Trophoblast cell (in vitro differentiated cells and primary cell): Measurements from ENCODE around the gene POU3F3.

ENCODE experiments used
- DNase-seq, 2 donors: peaks; one replicate each; pipeline ENCODE4 v3.0.0-alpha.2; 2016
- H2AFZ ChIP-seq: 2 replicates; pipeline ENCODE4 v1.6.1; 2013; ENCODE audit warnings: low read length, moderate library complexity, mild to moderate bottlenecking; ENCODE audit not compliant: insufficient read depth, poor library complexity
- H2AK5ac ChIP-seq: 2 replicates; pipeline ENCODE4 v1.6.1; 2013; ENCODE audit warnings: mild to moderate bottlenecking, low read length
- H2BK120ac ChIP-seq: 2 replicates; pipeline ENCODE4 v1.6.1; 2013; ENCODE audit warnings: low read length, mild to moderate bottlenecking, moderate library complexity; ENCODE audit not compliant: insufficient read depth, poor library complexity
- H2BK12ac ChIP-seq: 2 replicates; pipeline ENCODE4 v1.6.1; 2013; ENCODE audit warnings: mild to moderate bottlenecking, low read length, moderate library complexity
- H2BK5ac ChIP-seq: 2 replicates; pipeline ENCODE4 v1.6.1; 2013; ENCODE audit warnings: low read length, low read depth, moderate library complexity, mild to moderate bottlenecking; ENCODE audit not compliant: poor library complexity
- H3K14ac ChIP-seq: 2 replicates; pipeline ENCODE4 v1.6.1; 2013; ENCODE audit warnings: mild to moderate bottlenecking, low read length
- H3K18ac ChIP-seq: 2 replicates; pipeline ENCODE4 v1.6.1; 2013; ENCODE audit warnings: mild to moderate bottlenecking, low read length
- H3K23ac ChIP-seq: 2 replicates; pipeline ENCODE4 v1.6.1; 2013; ENCODE audit warnings: low read length
- H3K27ac ChIP-seq: 2 replicates; pipeline ENCODE4 v1.5.1; 2013; ENCODE audit warnings: low read depth, mild to moderate bottlenecking, inconsistent platforms, low read length, moderate library complexity
- H3K27me3 ChIP-seq: 2 replicates; pipeline ENCODE4 v1.6.1; 2013; ENCODE audit warnings: inconsistent platforms, mild to moderate bottlenecking, low read length, moderate library complexity; ENCODE audit not compliant: insufficient read depth
- H3K36me3 ChIP-seq, 2 experiments: 1 replicate in 1 of 2; 2 replicates in 1 of 2; pipeline ENCODE4 v1.6.1; 2013; ENCODE audit warnings: low read length in 2 of 2, mild to moderate bottlenecking in 2 of 2, moderate library complexity in 1 of 2; ENCODE audit not compliant: insufficient read depth in 2 of 2, control insufficient read depth in 1 of 2
- H3K4ac ChIP-seq: 2 replicates; pipeline ENCODE4 v1.6.1; 2013; ENCODE audit warnings: low read depth, mild to moderate bottlenecking, low read length, moderate library complexity
- H3K4me1 ChIP-seq, 2 experiments: 1 replicate in 1 of 2; 2 replicates in 1 of 2; pipeline ENCODE4 v1.6.1; 2013; ENCODE audit warnings: low read length in 2 of 2, mild to moderate bottlenecking in 2 of 2, moderate library complexity in 1 of 2; ENCODE audit not compliant: insufficient read depth in 2 of 2, control insufficient read depth in 1 of 2
- H3K4me2 ChIP-seq: 2 replicates; pipeline ENCODE4 v1.6.1; 2013; ENCODE audit warnings: inconsistent platforms, mild to moderate bottlenecking, low read length, moderate library complexity
- H3K4me3 ChIP-seq: 2 replicates; pipeline ENCODE4 v1.5.1; 2013; ENCODE audit warnings: mild to moderate bottlenecking, low read depth, low read length, inconsistent platforms
- H3K79me1 ChIP-seq: one replicate; pipeline ENCODE4 v1.6.1; 2013; ENCODE audit warnings: low read length
- H3K79me2 ChIP-seq: 2 replicates; pipeline ENCODE4 v1.6.1; 2013; ENCODE audit warnings: low read length, mild to moderate bottlenecking; ENCODE audit not compliant: control insufficient read depth, insufficient read depth, poor library complexity
- H3K9ac ChIP-seq: 2 replicates; pipeline ENCODE4 v1.6.1; 2013; ENCODE audit warnings: mild to moderate bottlenecking, low read length
- H3K9me3 ChIP-seq: 2 replicates; pipeline ENCODE4 v1.6.1; 2013; ENCODE audit warnings: low read depth, mild to moderate bottlenecking, control low read depth, inconsistent platforms, low read length; ENCODE audit not compliant: insufficient read depth
- H4K12ac ChIP-seq: 2 replicates; pipeline ENCODE4 v1.6.1; 2013; ENCODE audit warnings: low read depth, mild to moderate bottlenecking, low read length, moderate library complexity
- H4K8ac ChIP-seq: 2 replicates; pipeline ENCODE4 v1.6.1; 2013; ENCODE audit warnings: low read depth, mild to moderate bottlenecking, low read length, moderate library complexity
- H4K91ac ChIP-seq: one replicate; pipeline ENCODE4 v1.6.1; 2013; ENCODE audit warnings: low read depth, mild to moderate bottlenecking, low read length, moderate library complexity
- WGBS: extraction: QIAGEN DNeasy Blood & Tissue Kit; methylation state at CpG from one replicate; pipeline ENCODE4 v1.1.7; 2013; ENCODE audit warnings: missing lambda C conversion rate; ENCODE audit not compliant: insufficient read length, insufficient coverage; ENCODE audit errors: extremely low coverage; 5-methylcytosine and 5-hydroxymethylcytosine counted together

POU3F3 gene

DNA sequence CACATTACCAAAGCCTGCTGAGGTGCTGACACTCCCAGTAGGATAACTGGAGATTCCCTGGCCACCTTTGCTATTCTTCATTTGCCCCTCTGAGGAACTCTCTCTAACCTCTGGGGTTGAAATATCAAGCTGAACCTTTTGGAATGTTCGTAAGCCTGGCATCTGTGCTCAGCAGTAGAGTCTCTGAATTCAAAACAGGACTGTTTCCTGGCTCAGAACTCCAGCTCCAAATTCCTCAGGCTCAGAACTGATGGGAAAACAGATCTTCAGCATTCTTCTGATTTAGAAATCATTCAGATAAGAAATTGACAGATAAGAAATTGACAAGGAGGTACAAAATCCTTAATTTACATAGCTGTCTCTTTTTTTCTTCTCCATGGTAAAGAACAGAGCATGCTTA, 22.2 kb upstream of the POU3F3 start:
- Histone ChIP-seq H3K18ac (no peak overlapping the region), H3K36me3 (no peaks in the 10 kb centered on the region), H3K4me2 (no peak overlapping the region), H3K9ac (no peak overlapping the region), H2BK5ac (no peak overlapping the region), H3K79me1 (no peaks in the 10 kb centered on the region), H2BK12ac (no peak overlapping the region), H3K4me1 (peaks cover 0 to 2% of the 10 kb centered on the region in 2 experiments), H4K91ac (no peak overlapping the region), H2AFZ (no peak overlapping the region), H2AK5ac (no peak overlapping the region), H3K9me3 (no peaks in the 10 kb centered on the region), H3K4me3 (no peak overlapping the region), H3K4ac (no peak overlapping the region), H4K12ac (no peak overlapping the region), H3K27me3 (no peaks in the 10 kb centered on the region), H3K14ac (no peak overlapping the region), H3K23ac (no peak overlapping the region), H3K27ac (no peak overlapping the region), H4K8ac (no peak overlapping the region), H3K79me2 (no peaks in the 10 kb centered on the region), H2BK120ac (no peak overlapping the region)
- WGBS, result no CpG with 5 or more reads among the region's 1 CpG
- no peak for DNase-seq

DNA sequence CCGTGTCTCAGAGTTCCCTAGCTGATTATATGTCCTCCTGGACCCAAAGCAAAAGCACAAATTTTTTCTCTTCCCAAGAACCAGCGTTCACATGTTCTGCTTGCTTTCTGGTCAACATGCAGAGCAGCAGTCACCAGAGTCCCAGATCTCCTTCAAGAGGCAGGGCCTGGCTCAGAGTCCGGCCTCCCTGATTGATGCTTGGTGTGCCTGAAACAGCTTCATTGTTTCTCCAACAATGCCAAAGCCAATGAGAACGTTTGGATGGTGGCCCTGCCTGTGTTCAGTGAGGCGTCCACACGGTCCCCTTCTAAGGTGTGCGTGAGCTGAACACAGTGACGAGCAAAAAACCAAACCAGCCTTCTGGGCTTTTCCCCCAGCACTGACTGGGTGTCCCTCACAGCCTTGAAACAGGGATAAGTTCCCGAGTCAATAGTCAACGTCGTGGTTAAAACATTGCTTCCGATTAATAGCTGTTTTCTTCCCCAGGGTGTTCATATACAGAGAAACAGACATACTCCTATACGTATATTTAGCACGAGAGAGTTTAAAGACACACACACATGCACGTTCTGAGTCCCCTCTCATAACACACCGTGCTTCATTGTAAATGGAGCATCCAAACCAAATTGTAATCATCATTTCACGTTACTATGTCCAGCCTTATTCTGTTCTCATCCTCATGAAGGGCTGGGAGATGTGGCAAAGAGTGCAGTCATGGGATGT, 19.3 kb upstream of the POU3F3 start:
- no peak overlapping the region for H3K14ac ChIP-seq
- WGBS, result no CpG with 5 or more reads among the region's 17 CpGs
- H3K27ac ChIP-seq, result no peak overlapping the region
- H2BK120ac ChIP-seq, result no peak overlapping the region
- H4K8ac ChIP-seq, result no peak overlapping the region
- H3K18ac ChIP-seq, result no peak overlapping the region
- no peak overlapping the region for H2AFZ ChIP-seq
- no peak overlapping the region for H3K4me2 ChIP-seq
- no peak overlapping the region for H4K91ac ChIP-seq
- H3K4me1 ChIP-seq, result peaks cover 0 to 2% of the 10 kb centered on the region in 2 experiments
- H3K36me3 ChIP-seq, result no peaks in the 10 kb centered on the region
- no peak overlapping the region for H3K4ac ChIP-seq
- no peaks in the 10 kb centered on the region for H3K9me3 ChIP-seq
- no peak overlapping the region for H2BK12ac ChIP-seq
- H3K79me1 ChIP-seq, result no peaks in the 10 kb centered on the region
- no peak overlapping the region for H3K9ac ChIP-seq
- DNase-seq, result no peak
- no peaks in the 10 kb centered on the region for H3K27me3 ChIP-seq
- H3K4me3 ChIP-seq, result no peak overlapping the region
- H2AK5ac ChIP-seq, result no peak overlapping the region
- no peak overlapping the region for H3K23ac ChIP-seq
- no peak overlapping the region for H4K12ac ChIP-seq
- H2BK5ac ChIP-seq, result no peak overlapping the region
- H3K79me2 ChIP-seq, result no peaks in the 10 kb centered on the region

DNA sequence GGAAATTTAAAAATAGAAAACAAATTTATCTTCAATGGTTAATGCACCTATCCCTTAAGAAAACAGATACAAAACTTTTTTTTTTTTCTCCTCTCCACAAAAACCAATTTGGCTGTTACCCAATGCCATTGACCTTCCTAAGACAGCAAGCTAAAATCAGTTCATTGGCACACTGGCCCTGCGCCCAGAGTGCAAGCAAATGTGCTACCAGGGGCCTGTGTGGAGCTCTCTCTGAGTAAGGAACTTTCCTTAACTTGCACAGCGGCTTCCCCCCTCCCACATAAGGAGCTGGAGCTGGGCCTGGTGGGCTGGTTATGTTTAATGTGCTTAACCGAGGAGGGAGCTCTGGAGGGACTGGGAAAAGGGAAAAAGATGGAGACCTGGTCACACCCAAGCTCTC, 17.6 kb upstream of the POU3F3 start:
- H3K27ac ChIP-seq, result no peak overlapping the region
- no peaks in the 10 kb centered on the region for H3K79me2 ChIP-seq
- no peak overlapping the region for H3K4me2 ChIP-seq
- no peak overlapping the region for H3K9ac ChIP-seq
- H3K23ac ChIP-seq, result no peak overlapping the region
- no peak overlapping the region for H2BK12ac ChIP-seq
- no peaks in the 10 kb centered on the region for H3K27me3 ChIP-seq
- no peaks in the 10 kb centered on the region for H3K36me3 ChIP-seq
- H2BK5ac ChIP-seq, result no peak overlapping the region
- H4K12ac ChIP-seq, result no peak overlapping the region
- H3K9me3 ChIP-seq, result no peaks in the 10 kb centered on the region
- H2BK120ac ChIP-seq, result no peak overlapping the region
- H3K4ac ChIP-seq, result no peak overlapping the region
- no peak overlapping the region for H3K18ac ChIP-seq
- no peak overlapping the region for H3K14ac ChIP-seq
- no peak overlapping the region for H4K8ac ChIP-seq
- H3K79me1 ChIP-seq, result no peaks in the 10 kb centered on the region
- no peak overlapping the region for H2AFZ ChIP-seq
- peaks cover 0 to 2% of the 10 kb centered on the region in 2 experiments for H3K4me1 ChIP-seq
- H4K91ac ChIP-seq, result no peak overlapping the region
- no peak for DNase-seq
- no peak overlapping the region for H2AK5ac ChIP-seq
- H3K4me3 ChIP-seq, result no peak overlapping the region
- no CpG with 5 or more reads among the region's 3 CpGs for WGBS

DNA sequence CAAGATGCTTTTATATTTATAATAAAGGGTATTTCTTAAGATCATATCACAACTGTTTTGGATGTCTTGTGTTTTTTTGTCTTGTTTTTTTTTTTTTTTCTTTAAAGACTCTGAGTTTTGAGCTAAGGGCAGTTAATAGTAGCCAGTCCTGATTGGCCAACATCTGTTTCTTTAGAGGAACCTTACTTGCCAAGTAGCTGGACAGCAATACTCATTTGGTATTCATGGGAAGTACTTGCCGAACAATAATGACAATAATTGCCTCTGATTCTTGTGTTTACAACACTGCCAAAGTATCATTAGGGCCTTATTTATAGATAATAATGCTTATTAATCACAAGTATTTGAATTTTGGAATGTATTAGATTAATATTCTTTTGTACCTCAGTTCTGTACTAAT, 17.1 kb upstream of the POU3F3 start:
- no peaks in the 10 kb centered on the region for H3K79me2 ChIP-seq
- no peak overlapping the region for H4K91ac ChIP-seq
- no peak overlapping the region for H3K4me3 ChIP-seq
- H3K4me2 ChIP-seq, result no peak overlapping the region
- H4K8ac ChIP-seq, result no peak overlapping the region
- no peak overlapping the region for H2AK5ac ChIP-seq
- no peaks in the 10 kb centered on the region for H3K36me3 ChIP-seq
- H3K23ac ChIP-seq, result no peak overlapping the region
- no peaks in the 10 kb centered on the region for H3K4me1 ChIP-seq
- H3K79me1 ChIP-seq, result no peaks in the 10 kb centered on the region
- H2BK5ac ChIP-seq, result no peak overlapping the region
- H4K12ac ChIP-seq, result no peak overlapping the region
- no peak overlapping the region for H3K27ac ChIP-seq
- H2BK12ac ChIP-seq, result no peak overlapping the region
- no peak overlapping the region for H3K14ac ChIP-seq
- H3K4ac ChIP-seq, result no peak overlapping the region
- H3K18ac ChIP-seq, result no peak overlapping the region
- H3K9me3 ChIP-seq, result no peaks in the 10 kb centered on the region
- H2BK120ac ChIP-seq, result no peak overlapping the region
- WGBS, result no CpG with 5 or more reads among the region's 1 CpG
- no peak overlapping the region for H2AFZ ChIP-seq
- no peak overlapping the region for H3K9ac ChIP-seq
- peaks cover 3% of the 10 kb centered on the region for H3K27me3 ChIP-seq
- DNase-seq, result no peak
